Measurements from ENCODE around the gene IRF2BPL. TPM values are rescaled to one million over a fixed set of nuclear protein-coding genes. Genes with fewer than 3 reads are reported as not detected.

The IRF2BPL gene
- total and polyA plus RNA-seq, 9 of the 15 experiments (the other 6 are each of a cell fraction or from before 2014, with no cell fraction given): 0.52 to 21.6 (median 2.5) TPM

- TF ChIP-seq ZNF280B (CRISPR knock-in tag; IDR thresholded peaks at IDR 0.05) (no peak), POLR2AphosphoS5 (IDR thresholded peaks at IDR 0.05; ENCODE audit: control insufficient read depth, insufficient read depth, low read depth, low read length) (no peak), TAF15 (IDR thresholded peaks at IDR 0.05; ENCODE audit: low read depth, low read length) (no peak), PHF20 (IDR thresholded peaks at IDR 0.05; ENCODE audit: partially characterized antibody) (no peak), ZNF609 (CRISPR knock-in tag; IDR thresholded peaks at IDR 0.05; ENCODE audit: borderline replicate concordance) (no peak), CBX5 (IDR thresholded peaks at IDR 0.05; ENCODE audit: borderline replicate concordance, low read depth) (no peak), ZNF121 (CRISPR knock-in tag; conservative IDR thresholded peaks at IDR 0.05) (no peak), PHTF2 (CRISPR knock-in tag; IDR thresholded peaks at IDR 0.05) (no peak), CBX3 (IDR thresholded peaks at IDR 0.05; ENCODE audit: borderline replicate concordance in 1 of 2, low read length in 2 of 2) (no peak), SRSF9 (IDR thresholded peaks at IDR 0.05; ENCODE audit: borderline replicate concordance, low read depth, low read length) (no peak), DDX20 (tag; IDR thresholded peaks at IDR 0.05; ENCODE audit: low read depth) (no peak), NONO (IDR thresholded peaks at IDR 0.05; ENCODE audit: low read depth in 2 of 2, low read length in 1 of 2) (no peak), RAD51 (IDR thresholded peaks at IDR 0.05; ENCODE audit: borderline replicate concordance, low read depth) (no peak), ZNF445 (CRISPR knock-in tag; IDR thresholded peaks at IDR 0.05; ENCODE audit: low read depth) (no peak), ZZZ3 (IDR thresholded peaks at IDR 0.05) (no peak), ZFP91 (CRISPR knock-in tag; IDR thresholded peaks at IDR 0.05) (no peak)
Observed at GRCh38 chr14:77043177-77043983, 14.9 kb upstream of the IRF2BPL start (continued).

All from K562 (cell line).